H1 (cell line): ENCODE results near the gene CLTCL1. TPM values are rescaled to one million over a fixed set of nuclear protein-coding genes. Genes with fewer than 3 reads are reported as not detected.

ENCODE experiments used
- EP300 ChIP-seq, 2 experiments: IDR thresholded peaks; 1 replicate in 1 of 2; 2 replicates in 1 of 2; pipeline ENCODE4 v1.6.1; 2011 to 2012; ENCODE audit warnings: low read depth in 2 of 2, low read length in 2 of 2, mild to moderate bottlenecking in 2 of 2, borderline replicate concordance in 1 of 2, inconsistent platforms in 1 of 2, moderate library complexity in 1 of 2
- polyA plus RNA-seq, 7 experiments: library from polyadenylated mRNA; depleted of rRNA in 3 of 7; stranded (reverse) in 5 of 7; unstranded in 2 of 7; fragments of >200 nt in 5 of 7; fragments of 200-250 nt in 2 of 7; gene quantifications; 1 replicate in 5 of 7; 2 replicates in 1 of 7; 4 replicates in 1 of 7; pipeline versions ENCODE4 v1.2.1 to v1.2.3, GENCODE V29; 2011 to 2013; ENCODE audit warnings: missing spikeins in 2 of 7, mixed read lengths in 2 of 7
- total RNA-seq: library from RNA; stranded (reverse); fragmentation: NEBNext Ultra II Directional; extraction: Animal tissue kit (Norgen Biotek cat#: 25700); gene quantifications from 2 replicates; pipeline ENCODE4 v1.2.1, GENCODE V29; 2021

Gene CLTCL1
- total and polyA plus RNA-seq, 2 of the 8 experiments (the other 6 are each of a cell fraction or from before 2014, with no cell fraction given) = 12.4 to 17.0 TPM

- TF ChIP-seq EP300 (IDR thresholded peaks at IDR 0.05; ENCODE audit: borderline replicate concordance in 1 of 2, low read depth in 2 of 2, low read length in 2 of 2) = no peak
- TF ChIP-seq, all 59 proteins: peak for 0
These were observed 153.9 kb downstream of the CLTCL1 start (continued) for GRCh38 chr22:19137384-19138216.
